Neuronal stem cell (in vitro differentiated cells): Measurements from ENCODE around the gene ZFP69.
A peak's percentile ranks its signal among the peaks of the same experiment; 100 is the strongest.

Experiments used
- DNase-seq: peaks from one replicate; pipeline ENCODE4 v3.0.0-alpha.2; 2013; ENCODE audit warnings: low spot score
- H2AFZ ChIP-seq: one replicate; pipeline ENCODE4 v1.6.1; 2013; ENCODE audit warnings: mild to moderate bottlenecking, low read length, inconsistent platforms
- H2AK5ac ChIP-seq: 2 replicates; pipeline ENCODE4 v1.6.1; 2013; ENCODE audit warnings: low read depth, mild to moderate bottlenecking, inconsistent platforms, low read length, moderate library complexity, mixed read lengths
- H2BK120ac ChIP-seq: 2 replicates; pipeline ENCODE4 v1.6.1; 2013; ENCODE audit warnings: low read depth, mild to moderate bottlenecking, inconsistent platforms, low read length, moderate library complexity, mixed read lengths
- H2BK12ac ChIP-seq: one replicate; pipeline ENCODE4 v1.6.1; 2013; ENCODE audit warnings: low read length, inconsistent platforms
- H2BK15ac ChIP-seq: 2 replicates; pipeline ENCODE4 v1.6.1; 2013; ENCODE audit warnings: mild to moderate bottlenecking, low read length, inconsistent platforms, mixed read lengths
- H2BK5ac ChIP-seq: one replicate; pipeline ENCODE4 v1.6.1; 2013; ENCODE audit warnings: inconsistent platforms, mild to moderate bottlenecking, low read length, moderate library complexity
- H3K14ac ChIP-seq: one replicate; pipeline ENCODE4 v1.6.1; 2013; ENCODE audit warnings: low read length, inconsistent platforms
- H3K18ac ChIP-seq: 2 replicates; pipeline ENCODE4 v1.6.1; 2013; ENCODE audit warnings: low read length, inconsistent platforms
- H3K23ac ChIP-seq: 2 replicates; pipeline ENCODE4 v1.6.1; 2013; ENCODE audit warnings: low read depth, mild to moderate bottlenecking, mixed read lengths, low read length, inconsistent platforms; ENCODE audit not compliant: poor library complexity
- H3K27ac ChIP-seq: replicated peaks from 3 replicates; pipeline ENCODE4 v1.5.1; 2013; ENCODE audit warnings: low read length, inconsistent platforms
- H3K27me3 ChIP-seq, 3 experiments: 2 replicates each; pipeline ENCODE4 v1.6.1; 2013; ENCODE audit warnings: low read length in 3 of 3, mild to moderate bottlenecking in 2 of 3, inconsistent platforms in 1 of 3, low read depth in 1 of 3, mixed read lengths in 1 of 3, moderate library complexity in 1 of 3; ENCODE audit not compliant: control insufficient read depth in 3 of 3, insufficient read depth in 3 of 3
- H3K36me3 ChIP-seq, 2 donors: replicated peaks in 1 of 2; 2 replicates each; pipeline ENCODE4 v1.6.1; 2013; ENCODE audit warnings: low read length in 2 of 2; ENCODE audit not compliant: control insufficient read depth in 2 of 2, insufficient read depth in 2 of 2
- H3K4ac ChIP-seq: 2 replicates; pipeline ENCODE4 v1.6.1; 2013; ENCODE audit warnings: inconsistent platforms, mild to moderate bottlenecking, low read length, moderate library complexity
- H3K4me1 ChIP-seq, 2 donors: 1 replicate in 1 of 2; 2 replicates in 1 of 2; pipeline ENCODE4 v1.6.1; 2013; ENCODE audit warnings: low read length in 2 of 2, low read depth in 1 of 2; ENCODE audit not compliant: control insufficient read depth in 2 of 2, insufficient read depth in 1 of 2
- H3K4me2 ChIP-seq: one replicate; pipeline ENCODE4 v1.6.1; 2013; ENCODE audit warnings: mild to moderate bottlenecking, low read length, inconsistent platforms; ENCODE audit not compliant: insufficient read depth, poor library complexity, severe bottlenecking
- H3K4me3 ChIP-seq, 2 donors: 2 replicates each; pipeline ENCODE4 v1.5.1; 2013; ENCODE audit warnings: low read length in 2 of 2, mild to moderate bottlenecking in 2 of 2, inconsistent platforms in 1 of 2, moderate library complexity in 1 of 2
- H3K79me1 ChIP-seq: one replicate; pipeline ENCODE4 v1.6.1; 2013; ENCODE audit warnings: low read depth, mild to moderate bottlenecking, inconsistent platforms, low read length, moderate library complexity
- H3K9ac ChIP-seq: one replicate; pipeline ENCODE4 v1.6.1; 2013; ENCODE audit warnings: mild to moderate bottlenecking, low read depth, low read length, inconsistent platforms; ENCODE audit not compliant: poor library complexity
- H3K9me3 ChIP-seq, 2 donors: replicated peaks in 1 of 2; 2 replicates each; pipeline versions ENCODE3 to v1.6.1; 2013; ENCODE audit warnings: low read length in 2 of 2, mild to moderate bottlenecking in 2 of 2, inconsistent platforms in 1 of 2, low read depth in 1 of 2, mixed read lengths in 1 of 2, moderate library complexity in 1 of 2; ENCODE audit not compliant: control insufficient read depth in 2 of 2, insufficient read depth in 1 of 2
- H4K8ac ChIP-seq: one replicate; pipeline ENCODE4 v1.6.1; 2013; ENCODE audit warnings: low read depth, mild to moderate bottlenecking, inconsistent platforms, low read length, moderate library complexity
- H4K91ac ChIP-seq: one replicate; pipeline ENCODE4 v1.6.1; 2013; ENCODE audit warnings: low read length, low read depth, mild to moderate bottlenecking, inconsistent platforms; ENCODE audit not compliant: poor library complexity
- WGBS, 2 donors: extraction: QIAGEN DNeasy Blood & Tissue Kit; methylation state at CpG; one replicate each; pipeline ENCODE4 v1.1.7; 2013; ENCODE audit warnings: missing lambda C conversion rate in 2 of 2, mixed read lengths in 1 of 2; ENCODE audit not compliant: insufficient read length in 2 of 2, insufficient replicate concordance in 1 of 2; ENCODE audit errors: extremely low coverage in 2 of 2; 5-methylcytosine and 5-hydroxymethylcytosine counted together

Gene ZFP69

GRCh38 chr1:40469327-40469726 is 7.8 kb upstream of the ZFP69 start:
- Histone ChIP-seq H3K9me3 (peaks cover 22 to 71% of the 10 kb centered on the region in 2 donors), H3K4me3 (no peak overlapping the region)

DNA sequence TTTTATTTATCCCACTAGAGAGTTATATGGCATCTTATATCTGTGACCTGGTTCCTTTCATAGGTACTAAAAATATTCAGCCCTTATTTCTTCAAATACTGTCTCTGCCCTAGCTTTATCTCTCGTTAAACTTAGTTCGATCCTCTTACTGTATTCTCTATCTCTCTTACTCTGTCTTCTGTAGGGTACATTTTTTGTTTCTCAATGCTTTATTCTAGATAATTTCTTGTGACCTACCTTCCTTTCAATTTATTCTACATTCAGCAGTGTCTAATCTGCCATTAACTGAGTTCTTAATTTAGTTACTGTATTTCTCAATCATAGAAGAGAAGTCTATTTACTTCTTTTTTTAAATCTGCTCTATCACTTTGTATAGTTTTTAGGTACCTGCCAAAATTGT is 1.8 kb upstream of the ZFP69 start:
- H3K4me1 ChIP-seq = peaks cover 0 to 4% of the 10 kb centered on the region in 2 donors
- no peak overlapping the region for H3K4me3 ChIP-seq
- H3K27me3 ChIP-seq = no peaks in the 10 kb centered on the region
- H2BK5ac ChIP-seq = no peak overlapping the region
- H2BK15ac ChIP-seq = no peak overlapping the region
- no peaks in the 10 kb centered on the region for H3K79me1 ChIP-seq
- no peak overlapping the region for H3K27ac ChIP-seq
- H3K14ac ChIP-seq = no peak overlapping the region
- H3K4me2 ChIP-seq = no peak overlapping the region
- no peak overlapping the region for H3K4ac ChIP-seq
- WGBS, 2 donors = no CpG with 5 or more reads among the region's 2 CpGs
- H3K9me3 ChIP-seq = peaks cover 0 to 56% of the 10 kb centered on the region in 2 donors
- no peak overlapping the region for H3K9ac ChIP-seq
- no peak overlapping the region for H2AK5ac ChIP-seq
- no peak overlapping the region for H4K8ac ChIP-seq
- H2BK12ac ChIP-seq = no peak overlapping the region
- no peak overlapping the region for H2AFZ ChIP-seq
- peaks cover 0 to 12% of the 10 kb centered on the region in 2 donors for H3K36me3 ChIP-seq
- DNase-seq = no peak
- no peak overlapping the region for H4K91ac ChIP-seq
- H2BK120ac ChIP-seq = no peak overlapping the region
- H3K18ac ChIP-seq = no peak overlapping the region
- no peak overlapping the region for H3K23ac ChIP-seq

More at GRCh38 chr1:40469327-40469726, 7.8 kb upstream of the ZFP69 start:
- WGBS, 2 donors = no CpG with 5 or more reads among the region's 2 CpGs
- no peak overlapping the region for H3K23ac ChIP-seq
- H2BK15ac ChIP-seq = no peak overlapping the region
- no peak overlapping the region for H3K4me2 ChIP-seq
- H3K36me3 ChIP-seq = peaks cover 5 to 39% of the 10 kb centered on the region in 2 donors
- no peak overlapping the region for H2BK12ac ChIP-seq
- no peak overlapping the region for H2AFZ ChIP-seq
- no peak for DNase-seq
- H3K79me1 ChIP-seq = no peaks in the 10 kb centered on the region
- no peak overlapping the region for H3K27ac ChIP-seq
- H3K4me1 ChIP-seq = no peaks in the 10 kb centered on the region
- H3K9ac ChIP-seq = no peak overlapping the region
- no peak overlapping the region for H3K14ac ChIP-seq
- H4K8ac ChIP-seq = no peak overlapping the region
- H3K18ac ChIP-seq = no peak overlapping the region
- H3K4ac ChIP-seq = no peak overlapping the region
- no peak overlapping the region for H4K91ac ChIP-seq
- H2BK120ac ChIP-seq = no peak overlapping the region
- H2BK5ac ChIP-seq = no peak overlapping the region
- H3K27me3 ChIP-seq = no peaks in the 10 kb centered on the region
- no peak overlapping the region for H2AK5ac ChIP-seq

GRCh38 chr1:40477678-40478053 is 576 bp downstream of the ZFP69 start:
- Histone ChIP-seq H3K27me3 (no peaks in the 10 kb centered on the region), H3K4ac (no peak overlapping the region), H3K18ac (peak overlapping the region; percentile 89), H3K23ac (no peak overlapping the region), H2AK5ac (no peak overlapping the region), H3K36me3 (peaks cover 4 to 28% of the 10 kb centered on the region in 2 donors), H3K27ac (no peak overlapping the region), H2BK12ac (no peak overlapping the region), H3K4me3 (peak overlapping the region; percentile 63 to 90), H2AFZ (peak overlapping the region; percentile 98), H4K8ac (no peak overlapping the region), H3K79me1 (no peaks in the 10 kb centered on the region), H3K4me2 (peak overlapping the region; percentile 89), H3K9me3 (peaks cover 2 to 65% of the 10 kb centered on the region in 2 donors), H3K9ac (peak overlapping the region; percentile 64), H2BK120ac (no peak overlapping the region), H2BK5ac (no peak overlapping the region), H3K14ac (no peak overlapping the region), H4K91ac (no peak overlapping the region), H2BK15ac (no peak overlapping the region), H3K4me1 (peaks cover 0 to 4% of the 10 kb centered on the region in 2 donors)
- no CpG with 5 or more reads among the region's 17 CpGs for WGBS, 2 donors
- no peak for DNase-seq

- Histone ChIP-seq H3K4me1 (peaks cover 0 to 4% of the 10 kb centered on the region in 2 donors), H2BK12ac (no peak overlapping the region), H3K4me2 (no peak overlapping the region), H3K36me3 (peaks cover 4 to 34% of the 10 kb centered on the region in 2 donors), H3K23ac (no peak overlapping the region), H3K18ac (no peak overlapping the region), H3K9ac (no peak overlapping the region), H3K4me3 (peak overlapping the region; percentile 63 to 90), H3K27me3 (no peaks in the 10 kb centered on the region), H2BK120ac (no peak overlapping the region), H2BK15ac (no peak overlapping the region), H2BK5ac (no peak overlapping the region), H4K91ac (no peak overlapping the region), H2AFZ (peak overlapping the region; percentile 98), H3K9me3 (peaks cover 2 to 68% of the 10 kb centered on the region in 2 donors), H3K27ac (no peak overlapping the region), H3K14ac (no peak overlapping the region), H4K8ac (no peak overlapping the region), H3K79me1 (no peaks in the 10 kb centered on the region), H3K4ac (no peak overlapping the region), H2AK5ac (no peak overlapping the region)
- WGBS, 2 donors = no CpG with 5 or more reads among the region's 2 CpGs
- no peak for DNase-seq
Measured at GRCh38 chr1:40478276-40478675, 1.2 kb downstream of the ZFP69 start.
